ENCODE data around the gene MYBPH.

MYBPH gene

GRCh38 chr1:203178821-203179666, 3.4 kb upstream of the MYBPH start:
- no peak for DNase-seq (ENCODE audit: low spot score)

GRCh38 chr1:203178083-203178482, 2.5 kb upstream of the MYBPH start:
- no peak for DNase-seq (ENCODE audit: low spot score)

GRCh38 chr1:203177470-203178039, 1.9 kb upstream of the MYBPH start:
- DNase-seq (ENCODE audit: low spot score): no peak

GRCh38 chr1:203177036-203177405, 1.4 kb upstream of the MYBPH start:
- DNase-seq (ENCODE audit: low spot score): no peak

- DNase-seq (ENCODE audit: low spot score): no peak
These were observed 828 bp upstream of the MYBPH start for GRCh38 chr1:203176273-203177035.

- peak; percentile 64 for DNase-seq (ENCODE audit: low spot score)
These were observed 208 bp upstream of the MYBPH start for GRCh38 chr1:203175827-203176241.

- no peak for DNase-seq (ENCODE audit: low spot score)
These were observed 1.2 kb downstream of the MYBPH start for GRCh38 chr1:203174324-203174985.

- DNase-seq (ENCODE audit: low spot score): no peak
These were observed 2.1 kb downstream of the MYBPH start for GRCh38 chr1:203173566-203173965.

- no peak for DNase-seq (ENCODE audit: low spot score)
These were observed 2.5 kb downstream of the MYBPH start for GRCh38 chr1:203173011-203173555.

GRCh38 chr1:203172184-203173010, 3.2 kb downstream of the MYBPH start:
- peak; percentile 65 for DNase-seq (ENCODE audit: low spot score)

- DNase-seq (ENCODE audit: low spot score): no peak
These were observed 4.1 kb downstream of the MYBPH start for GRCh38 chr1:203171341-203172183.

GRCh38 chr1:203170625-203171330, 4.8 kb downstream of the MYBPH start:
- no peak for DNase-seq (ENCODE audit: low spot score)

- no peak for DNase-seq (ENCODE audit: low spot score)
These were observed 5.7 kb downstream of the MYBPH start for GRCh38 chr1:203169770-203170520.

- DNase-seq (ENCODE audit: low spot score): no peak
These were observed 6.6 kb downstream of the MYBPH start for GRCh38 chr1:203168991-203169390.

- DNase-seq (ENCODE audit: low spot score): no peak
These were observed 7.3 kb downstream of the MYBPH start for GRCh38 chr1:203168256-203168786.

GRCh38 chr1:203167913-203168200, 7.8 kb downstream of the MYBPH start:
- DNase-seq (ENCODE audit: low spot score): no peak

GRCh38 chr1:203167026-203167912, 8.4 kb downstream of the MYBPH start:
- DNase-seq (ENCODE audit: low spot score): no peak
